HFFc6 (cell line): ENCODE results near the gene PTPN22. TPM values are rescaled to one million over a fixed set of nuclear protein-coding genes. Genes with fewer than 3 reads are reported as not detected.

Experiments
- DNase-seq: peaks from one replicate; pipeline ENCODE4 v3.0.0-alpha.2; 2018
- H3K27ac Mint-ChIP-seq: 2 replicates; pipeline ENCODE4 v1.8.0; 2020; ENCODE audit warnings: mild to moderate bottlenecking, mixed read lengths
- H3K27me3 Mint-ChIP-seq: 2 replicates; pipeline ENCODE4 v1.8.0; 2021; ENCODE audit warnings: mild to moderate bottlenecking, moderate library complexity, mixed read lengths; ENCODE audit not compliant: insufficient read depth
- H3K36me3 Mint-ChIP-seq: 2 replicates; pipeline ENCODE4 v1.8.0; 2021; ENCODE audit warnings: low read depth, mixed read lengths
- H3K4me1 Mint-ChIP-seq: 2 replicates; pipeline ENCODE4 v1.8.0; 2020; ENCODE audit warnings: low read depth, mixed read lengths
- H3K4me3 Mint-ChIP-seq: 2 replicates; pipeline ENCODE4 v1.8.0; 2020; ENCODE audit warnings: mild to moderate bottlenecking, moderate library complexity, mixed read lengths
- H3K9me3 Mint-ChIP-seq: 2 replicates; pipeline ENCODE4 v1.8.0; 2020; ENCODE audit warnings: mild to moderate bottlenecking, mixed read lengths
- CTCF ChIP-seq: fragments of 200-600 bp; sonication (generic); IDR thresholded peaks from 2 replicates; pipeline ENCODE4 v1.5.0; 2021; ENCODE audit warnings: antibody characterized with exemption, mild to moderate bottlenecking
- total RNA-seq, 6 experiments: library from RNA; stranded (reverse); fragmentation: NEBNext Ultra II Directional; extraction: Animal tissue kit (Norgen Biotek cat#: 25700); gene quantifications; 2 replicates in 1 of 6; 3 replicates in 5 of 6; pipeline ENCODE4 v1.2.3, GENCODE V29; 2021

Gene PTPN22
- total RNA-seq, 6 experiments from 2014 or later = 0.71 to 1.3 (median 1.0) TPM

DNA sequence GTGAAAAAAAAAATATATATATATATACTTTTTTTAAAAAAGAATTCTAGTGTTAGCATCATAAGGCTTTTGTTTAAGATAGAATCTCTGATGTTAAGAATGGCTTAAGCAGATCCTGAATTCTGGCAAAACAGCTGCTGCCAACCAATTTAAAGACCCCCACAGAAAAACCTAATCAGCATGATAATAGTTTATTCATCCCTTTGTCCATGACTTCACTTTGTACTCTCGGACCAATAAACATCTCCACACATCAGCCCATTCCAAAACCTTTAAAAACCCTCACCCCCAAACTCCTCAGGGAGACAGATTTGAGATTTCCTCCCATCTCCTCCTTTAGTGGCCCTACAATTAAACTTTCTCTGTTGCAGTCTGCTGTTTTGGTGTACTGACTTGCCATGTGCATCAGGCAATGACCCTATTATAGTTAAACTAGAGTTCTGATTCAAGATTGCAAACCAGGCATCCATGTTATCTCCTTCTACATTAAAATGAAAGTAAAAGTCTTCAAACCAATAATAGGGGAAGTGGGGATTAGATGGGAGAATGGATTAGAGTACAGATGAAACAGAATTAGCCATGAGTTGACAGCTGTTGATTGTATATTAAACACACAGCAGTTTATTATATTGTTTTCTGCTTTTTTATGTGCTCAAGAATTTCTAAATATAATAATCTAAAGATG is 102.5 kb downstream of the PTPN22 start:
- Mint-ChIP-seq H3K36me3 (peaks cover 19% of the 10 kb centered on the region), H3K9me3 (no peaks in the 10 kb centered on the region), H3K27me3 (no peaks in the 10 kb centered on the region; the same call in 1 of the 2 replicates), H3K4me1 (peaks cover 14% of the 10 kb centered on the region), H3K27ac (peak overlapping the region; percentile 21), H3K4me3 (peak overlapping the region; percentile 10; the same call in 1 of the 2 replicates)
- no peak for TF ChIP-seq CTCF
- no peak for DNase-seq

DNA sequence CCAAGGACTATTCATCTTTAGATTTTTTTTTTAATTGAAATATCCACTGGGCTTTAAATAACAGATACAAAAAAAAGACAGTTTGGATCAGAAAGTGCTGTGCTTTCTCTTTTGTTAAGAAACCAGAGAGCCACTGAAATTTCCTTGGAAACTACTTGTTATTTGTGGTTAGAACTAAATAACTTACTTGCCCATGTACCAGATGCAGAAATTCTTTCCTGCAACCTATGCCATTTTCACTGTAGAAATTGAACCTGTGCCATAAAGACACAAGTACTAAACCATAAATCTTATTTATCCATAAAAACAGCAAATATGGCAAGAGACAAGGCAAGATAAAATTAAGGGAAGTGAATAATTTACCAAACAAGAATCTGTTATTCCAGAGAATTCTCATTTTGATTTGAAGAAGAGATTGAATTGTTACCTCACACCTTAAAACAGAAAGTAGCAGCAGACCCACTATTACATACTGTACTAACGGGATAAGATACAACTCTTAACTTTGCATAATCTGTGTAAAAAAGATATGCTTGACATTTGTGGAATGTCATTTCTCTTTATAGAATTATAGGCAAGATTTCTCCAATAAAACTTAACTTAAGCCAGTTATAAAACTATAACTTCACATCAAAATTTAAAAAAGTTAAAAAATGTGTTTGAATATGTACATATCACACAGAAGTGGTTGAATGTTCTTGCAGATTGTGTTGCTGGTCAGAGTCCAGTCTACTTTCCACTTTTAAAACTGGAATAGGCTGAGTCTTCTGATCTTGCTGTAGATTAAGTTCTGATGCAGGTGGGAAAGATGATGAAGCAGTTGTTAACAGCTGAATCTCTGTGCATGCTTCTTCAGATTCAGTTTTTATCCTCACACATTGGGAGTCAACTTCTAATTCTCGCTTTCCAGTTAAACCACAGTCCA is 105.9 kb downstream of the PTPN22 start:
- no peaks in the 10 kb centered on the region for H3K9me3 Mint-ChIP-seq
- no peak overlapping the region; the same call in 1 of the 2 replicates for H3K27ac Mint-ChIP-seq
- no peaks in the 10 kb centered on the region; the same call in 1 of the 2 replicates for H3K27me3 Mint-ChIP-seq
- DNase-seq = no peak
- peaks cover 14% of the 10 kb centered on the region for H3K4me1 Mint-ChIP-seq
- H3K4me3 Mint-ChIP-seq = no peak overlapping the region
- no peak for TF ChIP-seq CTCF
- peaks cover 14% of the 10 kb centered on the region; the same call in 1 of the 2 replicates for H3K36me3 Mint-ChIP-seq

Other genes starting within 250 kb of the PTPN22 start
- gene PHTF1, start 112.2 kb downstream of the PTPN22 start, total RNA-seq = 10 to 100 TPM; 23.3 to 27.9 (median 24.8) TPM
- gene RSBN1, start 59.2 kb downstream of the PTPN22 start, total RNA-seq = 10 to 100 TPM in 3 of 6 experiments, 1 to 10 TPM in 3; 9.0 to 11.5 (median 10.0) TPM
- gene BCL2L15, start 15.9 kb upstream of the PTPN22 start, total RNA-seq = under 1 TPM in 2 of 6 experiments, not detected in 4; 0.41 to 0.59 TPM
- 10 to 100 TPM; 12.6 to 14.0 (median 13.3) TPM for gene AP4B1, start 33.1 kb upstream of the PTPN22 start, total RNA-seq
- 1 to 10 TPM; 5.7 to 9.9 (median 8.8) TPM for gene DCLRE1B, start 33.6 kb upstream of the PTPN22 start, total RNA-seq
- gene HIPK1, start 57.6 kb upstream of the PTPN22 start, total RNA-seq = 10 to 100 TPM; 34.6 to 49.1 (median 38.7) TPM
- 100 to 1,000 TPM in 4 of 6 experiments, 10 to 100 TPM in 2; 66.4 to 130 (median 123) TPM for gene OLFML3, start 107.8 kb upstream of the PTPN22 start, total RNA-seq